Measurements from ENCODE around the gene TCEA3. TPM values are rescaled to one million over a fixed set of nuclear protein-coding genes. Genes with fewer than 3 reads are reported as not detected.

The TCEA3 gene
- total RNA-seq, 1 donor from 2014 or later, result 26.5 TPM

GRCh38 chr1:23368562-23369334 is 55.8 kb downstream of the TCEA3 start:
- no peak for DNase-seq (ENCODE audit: extremely low spot score in 2 of 2)
- Histone ChIP-seq H3K4me3 (peak overlapping the region; percentile 74 to 78), H3K4me1 (peaks cover 57% of the 10 kb centered on the region), H3K9me3 (no peaks in the 10 kb centered on the region), H3K27ac (peak overlapping the region; percentile 98), H3K27me3 (no peaks in the 10 kb centered on the region), H3K36me3 (peaks cover 0 to 25% of the 10 kb centered on the region in 2 donors)
- TF ChIP-seq POLR2AphosphoS5 (IDR thresholded peaks at IDR 0.05; ENCODE audit: insufficient read depth in 1 of 2, low read depth in 1 of 2) (peak; percentile 58 to 99), CTCF (IDR thresholded peaks at IDR 0.05) (peak in 1 of 3 experiments; percentile 22), POLR2A (IDR thresholded peaks at IDR 0.05) (peak in 1 of 2 donors; percentile 97)
- intact Hi-C loops (cut with DNase I), result no loop called here

GRCh38 chr1:23367791-23368561 is 56.6 kb downstream of the TCEA3 start:
- peaks cover under 1 to 33% of the 10 kb centered on the region in 2 donors for H3K36me3 ChIP-seq
- no peaks in the 10 kb centered on the region for H3K27me3 ChIP-seq
- DNase-seq (ENCODE audit: extremely low spot score in 2 of 2), result peak; percentile 98 to 100
- peaks cover 57% of the 10 kb centered on the region for H3K4me1 ChIP-seq
- intact Hi-C loops (cut with DNase I), result no loop called here
- TF ChIP-seq CTCF (IDR thresholded peaks at IDR 0.05) (no peak), POLR2AphosphoS5 (IDR thresholded peaks at IDR 0.05; ENCODE audit: insufficient read depth in 1 of 2, low read depth in 1 of 2) (peak; percentile 62 to 95), POLR2A (IDR thresholded peaks at IDR 0.05) (peak in 1 of 2 donors; percentile 78)
- peak overlapping the region; percentile 98 for H3K27ac ChIP-seq
- H3K4me3 ChIP-seq, result peak overlapping the region; percentile 74 to 78
- H3K9me3 ChIP-seq, result peaks cover 1% of the 10 kb centered on the region

DNA sequence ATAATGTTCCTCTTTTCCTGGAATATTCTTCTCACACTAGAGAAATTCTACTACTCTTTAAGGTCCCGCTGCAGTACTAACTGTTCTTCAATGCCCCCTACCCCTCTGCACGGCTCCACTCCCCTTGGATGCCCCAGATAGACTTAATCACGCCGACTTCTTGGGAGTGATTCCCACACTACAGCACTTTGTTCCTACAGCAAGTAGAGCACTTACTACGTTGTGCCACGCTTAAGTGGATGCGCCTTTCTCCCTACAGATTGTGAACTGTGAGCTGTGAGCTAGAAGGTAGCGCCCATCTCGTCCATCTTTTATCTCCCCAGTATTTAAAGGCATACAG is 57.1 kb downstream of the TCEA3 start:
- Histone ChIP-seq H3K9me3 (peaks cover 7% of the 10 kb centered on the region), H3K36me3 (peaks cover 6 to 39% of the 10 kb centered on the region in 2 donors), H3K27me3 (no peaks in the 10 kb centered on the region), H3K27ac (peak overlapping the region; percentile 98), H3K4me3 (peak overlapping the region; percentile 74 to 78), H3K4me1 (peaks cover 55% of the 10 kb centered on the region)
- no peak for DNase-seq (ENCODE audit: extremely low spot score in 2 of 2)
- intact Hi-C loops (cut with DNase I), result no loop called here
- no peak for TF ChIP-seq POLR2A (IDR thresholded peaks at IDR 0.05)
- TF ChIP-seq POLR2AphosphoS5 (IDR thresholded peaks at IDR 0.05; ENCODE audit: insufficient read depth in 1 of 2, low read depth in 1 of 2), result no peak
- no peak for TF ChIP-seq CTCF (IDR thresholded peaks at IDR 0.05)

DNA sequence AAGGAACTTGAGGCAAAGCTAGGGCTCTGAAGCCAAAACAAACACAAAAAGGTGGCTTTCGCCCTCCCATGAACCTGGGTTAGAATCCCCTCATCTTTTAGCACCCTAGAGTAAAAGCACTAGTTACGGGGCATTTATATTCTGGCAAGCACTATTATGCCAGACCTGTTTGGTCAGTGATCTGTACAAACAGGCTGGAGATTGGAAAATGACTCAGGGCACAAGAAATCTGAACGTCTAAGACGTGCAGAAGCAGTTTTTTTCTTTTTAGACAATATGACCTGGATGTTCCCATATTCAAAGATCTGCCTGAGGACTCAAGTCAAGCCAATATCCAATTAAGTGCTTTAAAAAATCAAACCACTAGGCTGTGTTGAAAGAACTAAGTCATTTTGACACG is 58.0 kb downstream of the TCEA3 start:
- Histone ChIP-seq H3K4me3 (peak overlapping the region in 1 of 2 donors; percentile 74), H3K27me3 (no peaks in the 10 kb centered on the region), H3K4me1 (peaks cover 47% of the 10 kb centered on the region), H3K36me3 (peaks cover 11 to 47% of the 10 kb centered on the region in 2 donors), H3K9me3 (peaks cover 14% of the 10 kb centered on the region), H3K27ac (peak overlapping the region; percentile 23)
- intact Hi-C loops (cut with DNase I), result no loop called here
- no peak for DNase-seq (ENCODE audit: extremely low spot score in 2 of 2)
- TF ChIP-seq POLR2A (IDR thresholded peaks at IDR 0.05) (no peak), POLR2AphosphoS5 (IDR thresholded peaks at IDR 0.05; ENCODE audit: insufficient read depth in 1 of 2, low read depth in 1 of 2) (peak in 1 of 2 donors; percentile 51), CTCF (IDR thresholded peaks at IDR 0.05) (no peak)
